Measurements from ENCODE around the gene CEP170B.
"Not testable (repeated sequence)": the region's sequence is repeated elsewhere in the genome, so short reads cannot be mapped to it uniquely, and the experiment has no call there.

Gene CEP170B

DNA sequence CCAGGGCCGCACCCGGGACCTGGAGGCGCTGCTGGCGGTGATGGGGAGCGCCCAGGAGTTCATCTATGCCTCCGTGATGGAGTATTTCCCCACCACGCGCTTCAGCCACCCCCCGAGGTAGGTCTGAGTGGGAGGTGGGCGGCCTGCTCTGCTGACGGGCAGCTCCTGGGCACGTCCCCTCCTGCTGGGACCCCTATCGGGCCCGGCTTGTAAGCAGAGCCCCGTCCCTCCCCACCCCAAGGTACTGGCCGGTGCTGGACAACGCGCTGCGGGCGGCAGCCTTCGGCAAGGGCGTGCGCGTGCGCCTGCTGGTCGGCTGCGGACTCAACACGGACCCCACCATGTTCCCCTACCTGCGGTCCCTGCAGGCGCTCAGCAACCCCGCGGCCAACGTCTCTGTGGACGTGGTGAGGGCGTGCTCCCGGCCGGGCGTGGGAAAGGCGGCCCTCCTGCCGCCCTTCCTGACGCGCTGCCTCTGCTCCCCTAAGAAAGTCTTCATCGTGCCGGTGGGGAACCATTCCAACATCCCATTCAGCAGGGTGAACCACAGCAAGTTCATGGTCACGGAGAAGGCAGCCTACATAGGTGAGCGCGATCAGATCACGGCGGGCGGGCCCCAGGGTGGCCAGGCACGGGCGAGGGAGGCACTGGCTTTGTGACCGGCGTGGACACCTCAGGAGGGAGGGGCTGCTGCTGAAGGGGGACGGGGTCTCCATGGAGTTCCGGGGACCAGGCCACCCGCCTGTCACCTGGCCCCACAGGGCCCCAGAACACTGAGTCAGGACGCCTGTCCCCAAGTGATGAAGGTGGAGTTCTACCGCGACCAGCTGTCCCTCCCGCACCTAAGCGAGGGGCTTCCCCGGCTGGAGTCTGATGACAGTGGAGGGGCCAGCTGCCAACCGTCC is 67.0 kb downstream of the CEP170B start:
- no peak for DNase-seq (ENCODE audit: low read depth)

DNA sequence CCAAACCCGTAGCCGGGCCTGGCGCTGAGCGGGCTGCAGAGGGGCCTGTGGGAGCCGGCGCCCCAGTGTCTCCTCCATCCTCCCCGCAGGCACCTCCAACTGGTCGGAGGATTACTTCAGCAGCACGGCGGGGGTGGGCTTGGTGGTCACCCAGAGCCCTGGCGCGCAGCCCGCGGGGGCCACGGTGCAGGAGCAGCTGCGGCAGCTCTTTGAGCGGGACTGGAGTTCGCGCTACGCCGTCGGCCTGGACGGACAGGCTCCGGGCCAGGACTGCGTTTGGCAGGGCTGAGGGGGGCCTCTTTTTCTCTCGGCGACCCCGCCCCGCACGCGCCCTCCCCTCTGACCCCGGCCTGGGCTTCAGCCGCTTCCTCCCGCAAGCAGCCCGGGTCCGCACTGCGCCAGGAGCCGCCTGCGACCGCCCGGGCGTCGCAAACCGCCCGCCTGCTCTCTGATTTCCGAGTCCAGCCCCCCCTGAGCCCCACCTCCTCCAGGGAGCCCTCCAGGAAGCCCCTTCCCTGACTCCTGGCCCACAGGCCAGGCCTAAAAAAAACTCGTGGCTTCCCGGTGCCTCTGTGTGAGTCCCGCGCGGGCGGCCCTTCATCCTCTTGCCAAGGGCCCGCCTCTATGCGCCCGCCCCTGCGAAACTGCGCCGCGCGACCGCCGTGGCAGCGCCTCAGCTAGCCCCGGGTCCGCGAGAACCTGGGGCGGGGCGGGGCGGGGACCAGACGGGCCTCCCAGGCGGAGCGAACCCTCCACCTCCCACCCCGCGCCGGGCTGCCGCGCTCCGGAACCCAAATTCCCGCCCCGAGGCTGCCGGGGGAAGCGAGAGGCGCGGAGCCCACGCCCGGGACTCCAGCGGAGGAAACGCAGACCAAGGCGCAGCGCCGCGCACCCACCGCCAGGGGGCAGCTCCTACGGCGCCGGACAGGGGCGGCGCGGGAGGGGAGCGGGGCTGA is 67.9 kb downstream of the CEP170B start:
- DNase-seq (ENCODE audit: low read depth) = peak; percentile 72

DNA sequence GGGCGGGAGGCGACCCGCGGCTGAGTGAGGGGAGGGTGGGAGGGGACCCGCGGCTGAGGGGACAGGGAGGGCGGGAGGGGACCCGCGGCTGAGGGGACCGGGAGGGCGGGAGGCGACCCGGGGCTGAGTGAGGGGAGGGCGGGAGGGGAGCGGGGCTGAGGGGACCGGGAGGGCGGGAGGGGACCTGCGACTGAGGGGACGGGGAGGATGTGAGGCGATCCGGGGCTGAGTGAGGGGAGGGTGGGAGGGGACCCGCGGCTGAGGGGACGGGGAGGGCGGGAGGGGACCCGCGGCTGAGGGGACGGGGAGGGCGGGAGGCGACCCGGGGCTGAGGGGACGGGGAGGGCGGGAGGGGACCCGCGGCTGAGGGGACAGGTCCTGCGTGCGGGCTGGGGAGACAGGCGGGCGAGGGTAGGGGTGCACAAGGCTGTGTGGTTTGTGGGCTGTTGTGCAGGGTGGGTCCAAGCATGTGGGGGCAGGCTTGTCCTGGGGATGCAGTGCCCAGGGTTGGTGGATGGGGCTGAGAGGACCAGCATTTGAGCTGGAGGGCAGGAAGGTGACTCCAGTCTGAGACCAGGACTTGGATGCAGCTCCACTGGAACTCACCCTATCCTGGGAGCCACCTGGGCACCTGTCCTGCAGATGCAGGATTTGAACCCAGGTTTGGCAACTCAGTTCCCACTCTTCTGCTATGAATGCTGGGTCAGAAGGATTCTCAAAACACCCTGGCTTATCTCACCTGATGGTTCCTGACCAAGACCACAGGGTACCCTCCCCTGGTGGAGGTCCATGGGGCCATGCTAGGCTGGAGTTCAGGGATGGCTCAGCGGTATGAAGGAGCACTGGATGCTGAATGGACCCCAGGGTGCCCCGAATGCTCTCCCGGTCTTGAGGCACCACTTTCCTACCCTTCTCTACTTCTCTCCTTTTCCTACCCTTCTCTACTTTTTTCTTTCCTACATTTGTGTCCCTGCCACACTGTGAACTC is 69.0 kb downstream of the CEP170B start:
- no peak for DNase-seq (ENCODE audit: low read depth)

DNA sequence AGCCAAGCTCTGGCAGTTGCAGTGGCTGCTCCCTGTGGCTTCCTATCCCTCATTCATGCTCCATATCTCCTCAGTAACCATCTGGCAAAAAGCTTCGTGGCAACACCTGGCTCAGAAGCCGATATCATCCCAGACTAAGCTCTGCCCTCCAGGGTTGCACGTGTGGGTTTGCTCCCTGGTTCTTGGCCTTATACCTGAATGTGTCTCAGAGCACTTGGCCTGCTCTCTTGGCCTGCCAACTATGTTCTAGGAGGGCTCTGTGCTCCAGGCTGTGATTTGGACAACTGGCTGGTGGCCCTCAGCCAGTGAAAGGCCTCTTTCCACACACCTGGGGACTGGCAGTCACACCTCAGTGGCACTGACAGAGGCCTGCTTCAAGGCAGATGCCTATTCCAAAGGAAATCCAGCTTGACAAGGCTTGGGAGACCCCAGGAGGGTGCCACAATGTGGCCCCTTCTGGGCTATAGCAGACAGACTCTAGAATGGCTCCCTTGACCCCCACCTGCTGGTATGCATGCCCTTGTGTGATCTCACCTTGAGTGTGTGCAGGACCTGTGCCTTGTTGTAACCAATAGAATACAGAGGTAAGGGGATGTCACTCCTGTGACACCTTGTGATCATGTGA is 70.1 kb downstream of the CEP170B start:
- DNase-seq (ENCODE audit: low read depth) = no peak

DNA sequence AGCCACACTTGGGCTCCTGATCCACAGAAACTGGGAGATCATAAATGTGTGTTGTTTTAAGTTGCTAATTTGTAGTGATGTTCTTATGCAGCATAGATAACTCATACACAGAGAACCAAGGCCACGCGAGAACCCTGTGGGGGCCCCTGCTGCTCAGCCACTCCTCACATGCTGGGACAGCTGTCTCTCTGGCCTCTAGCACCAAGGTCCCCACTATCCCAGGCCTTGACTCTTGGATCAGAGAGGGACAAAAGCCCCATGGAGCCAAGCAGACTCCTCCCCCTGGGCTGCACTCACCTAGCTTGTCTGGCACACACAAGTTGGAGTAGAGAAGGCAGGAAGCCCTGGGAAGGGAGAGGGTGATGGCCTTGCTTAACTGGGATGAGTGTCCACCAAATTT is 70.9 kb downstream of the CEP170B start:
- no peak for DNase-seq (ENCODE audit: low read depth)

DNA sequence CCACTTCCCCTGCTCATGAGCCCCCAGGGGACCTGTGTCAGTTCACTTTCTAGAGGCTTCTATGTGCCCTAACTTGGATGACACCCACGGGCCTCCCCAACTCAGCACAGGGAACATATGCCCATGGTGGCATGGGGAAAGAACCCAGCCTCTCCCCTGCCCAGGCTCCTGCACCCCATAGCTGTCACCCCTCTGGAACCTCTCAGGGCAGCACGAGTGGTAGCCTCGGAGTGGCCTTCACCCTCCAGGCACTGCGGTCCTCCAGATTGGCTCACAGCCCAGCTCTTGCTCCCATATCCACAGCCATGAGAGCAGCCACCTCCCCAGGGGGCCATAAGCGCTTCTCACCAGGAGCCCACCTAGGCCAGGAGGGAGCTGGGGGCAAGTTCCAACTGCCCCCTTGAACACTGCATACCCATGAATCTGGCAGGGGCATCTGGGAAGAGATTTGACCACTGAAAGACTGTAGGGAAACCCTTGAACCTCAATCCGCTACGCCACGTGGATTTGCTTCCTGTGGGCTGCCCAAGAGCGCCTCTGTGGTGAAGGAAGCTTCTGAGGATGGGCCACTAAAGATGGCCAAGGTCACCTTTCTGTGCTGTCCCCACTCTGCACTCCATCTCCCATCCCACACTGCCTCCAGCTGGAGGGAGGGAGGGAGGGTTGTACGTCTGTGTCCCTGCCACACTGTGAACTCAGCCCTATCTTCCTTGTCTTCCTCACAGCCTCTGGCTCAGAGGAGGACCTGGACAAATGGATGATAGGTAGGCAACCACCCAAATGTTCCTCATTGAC is 71.5 kb downstream of the CEP170B start:
- DNase-seq (ENCODE audit: low read depth) = no peak

DNA sequence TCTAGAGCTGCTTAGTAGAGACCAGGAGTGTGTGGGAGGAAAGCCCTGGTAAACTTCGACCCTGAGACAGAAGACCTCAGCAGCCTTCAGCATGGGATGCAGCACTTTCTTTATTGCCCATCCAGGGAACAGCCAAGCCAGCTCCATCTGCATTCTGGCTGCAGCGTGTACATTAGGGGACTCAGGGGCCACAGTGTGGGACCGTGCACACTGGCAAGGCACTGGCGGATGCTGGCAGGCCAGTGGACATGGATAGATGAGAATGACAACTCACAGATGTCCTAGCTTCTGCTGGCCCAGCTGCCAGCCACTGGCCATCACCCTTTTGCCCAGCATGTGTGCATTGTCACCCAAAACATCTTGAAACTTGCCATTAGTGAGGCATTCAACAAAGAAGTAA is 72.1 kb downstream of the CEP170B start:
- no peak for DNase-seq (ENCODE audit: low read depth)

DNA sequence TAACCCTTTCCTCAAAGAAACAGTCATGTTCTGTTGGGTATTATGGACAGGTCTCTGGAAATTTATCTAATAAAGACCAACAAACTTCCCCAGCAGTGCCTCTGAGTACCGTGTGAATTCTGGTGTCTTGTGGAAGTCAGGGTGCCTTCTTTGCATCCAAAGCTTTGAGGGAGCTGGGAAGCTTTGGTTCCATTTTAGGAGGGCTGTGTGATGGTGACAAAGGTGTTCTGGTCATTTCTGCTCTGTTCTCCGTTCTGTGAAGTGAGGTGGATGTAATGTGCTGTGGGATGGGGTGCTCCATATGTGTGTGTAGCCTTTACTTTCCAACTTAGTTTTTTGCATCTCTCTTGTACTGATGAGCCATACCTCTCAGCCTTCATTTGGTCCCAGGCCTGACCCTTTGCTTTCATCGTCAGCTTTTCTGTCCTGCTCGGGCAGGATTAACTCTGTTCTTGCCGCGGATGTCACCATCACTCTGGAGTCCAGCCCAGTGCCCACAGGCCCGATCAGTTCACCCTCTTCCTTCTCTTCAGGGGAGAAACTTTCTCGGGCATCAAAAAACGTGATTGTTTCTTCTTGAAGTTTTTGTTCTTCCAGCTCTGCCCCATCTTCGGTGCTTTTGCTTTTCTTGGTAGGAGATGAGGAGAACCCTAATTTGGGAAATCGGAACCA is 72.8 kb downstream of the CEP170B start:
- no peak for DNase-seq (ENCODE audit: low read depth)

DNA sequence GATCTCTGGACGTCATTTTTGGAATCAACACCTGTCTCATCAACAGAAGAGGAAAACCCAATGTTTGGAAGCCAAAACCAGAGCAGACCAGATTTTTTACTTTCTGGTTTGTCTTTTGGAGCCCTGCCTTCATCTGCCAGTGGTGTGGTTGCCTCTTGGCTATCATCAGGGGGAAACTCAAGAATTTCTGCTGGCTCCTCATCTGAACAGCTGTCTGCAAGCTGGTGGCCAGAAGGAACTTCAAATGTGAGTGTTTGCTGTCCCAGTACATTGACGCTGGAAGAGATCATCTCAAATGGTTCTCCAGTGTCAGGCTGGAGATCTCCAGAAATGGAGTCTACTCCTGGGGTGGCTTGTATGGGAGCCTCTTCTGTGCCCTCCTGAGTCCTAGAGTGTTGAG is 73.4 kb downstream of the CEP170B start:
- DNase-seq (ENCODE audit: low read depth) = no peak

DNA sequence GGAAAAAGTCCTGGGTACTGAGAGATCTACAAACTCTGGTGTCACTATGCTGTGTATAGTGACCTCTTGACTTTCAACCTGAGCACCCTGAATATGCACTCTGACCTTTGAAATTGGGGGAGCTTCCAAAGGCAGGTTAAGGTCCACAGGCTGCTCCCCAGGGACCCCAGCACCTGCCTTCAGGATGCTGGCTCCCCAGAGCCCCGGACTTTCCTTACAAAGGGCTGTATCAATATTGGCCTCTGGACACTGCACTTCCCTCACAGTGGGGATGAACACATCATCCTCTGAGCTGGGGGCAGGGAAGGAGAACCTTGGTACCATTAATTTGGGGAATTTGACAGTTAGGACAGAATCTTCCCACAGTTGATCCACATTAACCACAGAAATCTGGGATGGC is 73.9 kb downstream of the CEP170B start:
- no peak for DNase-seq (ENCODE audit: low read depth)

DNA sequence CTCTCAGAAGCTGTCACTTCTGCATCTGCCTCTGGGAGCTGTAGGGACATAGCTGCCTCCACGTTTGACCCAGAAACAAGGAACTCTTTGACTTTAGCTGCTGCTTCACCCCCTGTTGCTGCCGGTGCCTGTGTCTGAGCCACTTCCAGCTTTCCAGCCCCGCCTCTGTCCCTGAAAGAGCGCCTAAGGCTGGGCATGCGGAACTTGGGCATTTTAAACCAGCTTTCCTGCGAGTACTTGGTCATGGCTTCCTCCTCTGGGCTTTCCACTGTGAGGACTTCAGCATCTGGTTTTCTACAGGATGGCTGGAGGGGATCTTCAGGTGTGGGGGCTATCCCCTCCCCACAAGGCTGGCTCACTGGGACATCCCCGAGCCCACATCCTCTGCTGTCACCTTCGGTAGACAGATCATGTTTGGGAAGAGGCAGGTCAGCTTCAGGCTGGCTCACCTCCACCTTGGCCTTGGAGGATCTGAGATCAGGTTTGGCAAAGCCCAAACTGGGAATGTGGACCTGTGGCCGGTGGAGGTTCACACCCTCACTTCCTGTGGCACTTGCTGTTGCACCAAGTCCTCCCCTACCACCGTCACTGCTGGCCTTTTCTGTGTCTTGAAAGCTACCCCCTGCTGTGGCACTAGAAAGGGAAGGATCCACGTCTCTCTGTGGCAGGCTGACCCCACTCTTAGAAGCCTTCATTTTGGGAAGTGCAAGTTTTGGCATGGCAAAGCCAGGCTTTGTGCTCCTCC is 74.8 kb downstream of the CEP170B start:
- no peak for DNase-seq (ENCODE audit: low read depth)

DNA sequence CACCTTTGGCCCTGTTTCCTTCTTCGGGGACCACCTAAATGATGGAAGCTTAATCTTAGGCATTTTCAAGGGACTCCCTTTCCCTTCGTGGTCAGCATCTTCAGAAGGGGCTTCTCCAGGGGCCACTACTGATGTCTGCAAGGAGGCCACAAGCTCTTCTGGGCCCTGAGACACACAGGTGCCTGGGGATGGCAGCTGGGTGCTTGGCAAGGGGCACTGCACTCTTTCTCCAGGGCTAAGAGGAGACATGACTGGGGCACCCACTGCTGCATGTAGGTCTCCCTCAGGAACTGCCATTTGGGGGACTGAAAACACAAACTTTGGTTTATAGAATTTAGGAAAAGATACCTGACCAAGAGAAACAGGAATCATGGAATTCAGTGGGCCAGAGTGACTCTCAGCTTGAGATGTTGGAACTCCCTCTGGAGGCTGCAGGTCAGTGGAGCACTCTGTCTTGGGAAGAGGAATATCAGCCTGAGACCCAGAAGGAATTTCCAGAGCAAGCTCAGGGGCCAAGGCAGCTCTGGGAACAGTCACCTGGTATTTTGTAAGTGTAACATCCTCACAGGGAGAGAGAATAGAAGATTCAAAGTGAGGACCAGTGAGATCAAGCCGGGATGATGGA is 75.6 kb downstream of the CEP170B start:
- no peak for DNase-seq (ENCODE audit: low read depth)

DNA sequence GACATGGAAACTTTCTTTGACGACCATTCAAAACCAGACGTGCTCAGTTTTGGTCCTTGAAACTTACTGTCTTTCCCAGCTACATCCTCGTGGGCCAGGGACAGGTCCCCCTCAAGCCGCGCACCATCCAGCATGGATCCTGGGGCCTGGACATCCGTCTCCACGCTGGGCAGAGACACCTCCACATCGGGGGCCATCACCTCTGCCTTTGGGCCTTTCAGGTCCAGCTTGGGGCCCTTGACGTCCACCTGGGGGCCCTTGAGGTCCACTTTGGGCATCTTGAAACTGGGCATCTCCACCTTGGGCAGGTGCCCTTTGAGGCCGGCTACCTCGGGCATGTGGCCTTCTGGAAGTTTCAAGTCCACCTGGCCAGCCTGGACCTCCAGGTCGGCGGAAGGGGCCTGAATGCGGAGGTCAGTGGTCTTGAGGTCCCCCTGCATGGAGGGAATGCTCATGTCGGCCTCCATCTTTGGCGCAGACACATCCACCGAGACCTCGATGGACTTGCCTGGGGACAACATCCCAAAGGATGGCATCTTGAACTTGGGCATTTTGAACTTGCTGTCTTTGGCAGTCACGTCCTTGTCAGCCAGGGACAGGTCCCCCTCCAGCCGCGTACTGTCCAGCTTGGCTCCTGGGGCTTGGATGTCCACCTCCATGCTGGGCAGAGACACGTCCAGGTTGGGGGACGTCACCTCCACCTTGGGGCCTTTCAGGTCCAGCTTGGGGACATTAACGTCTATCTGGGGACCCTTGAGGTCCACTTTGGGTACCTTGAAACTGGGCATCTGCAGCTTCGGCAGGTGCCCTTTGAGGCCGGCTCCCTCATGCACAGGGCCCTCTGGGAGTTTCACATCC is 76.7 kb downstream of the CEP170B start:
- DNase-seq (ENCODE audit: low read depth) = no peak

DNA sequence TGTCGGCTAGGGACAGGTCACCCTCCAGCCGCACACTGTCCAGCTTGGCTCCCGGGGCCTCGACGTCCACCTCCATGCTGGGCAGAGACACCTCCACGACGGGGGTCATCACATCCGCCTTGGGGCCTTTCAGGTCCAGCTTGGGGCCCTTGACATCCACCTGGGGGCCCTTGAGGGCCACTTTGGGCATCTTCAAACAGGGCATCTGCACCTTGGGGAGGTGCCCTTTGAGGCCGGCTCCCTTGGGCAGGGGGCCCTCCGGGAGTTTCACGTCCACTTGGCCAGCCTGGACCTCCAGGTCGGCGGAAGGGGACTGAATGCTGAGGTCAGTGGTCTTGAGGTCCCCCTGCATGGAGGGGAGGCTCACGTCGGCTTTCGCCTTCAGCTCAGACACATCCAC is 77.5 kb downstream of the CEP170B start:
- no peak for DNase-seq (ENCODE audit: low read depth)

DNA sequence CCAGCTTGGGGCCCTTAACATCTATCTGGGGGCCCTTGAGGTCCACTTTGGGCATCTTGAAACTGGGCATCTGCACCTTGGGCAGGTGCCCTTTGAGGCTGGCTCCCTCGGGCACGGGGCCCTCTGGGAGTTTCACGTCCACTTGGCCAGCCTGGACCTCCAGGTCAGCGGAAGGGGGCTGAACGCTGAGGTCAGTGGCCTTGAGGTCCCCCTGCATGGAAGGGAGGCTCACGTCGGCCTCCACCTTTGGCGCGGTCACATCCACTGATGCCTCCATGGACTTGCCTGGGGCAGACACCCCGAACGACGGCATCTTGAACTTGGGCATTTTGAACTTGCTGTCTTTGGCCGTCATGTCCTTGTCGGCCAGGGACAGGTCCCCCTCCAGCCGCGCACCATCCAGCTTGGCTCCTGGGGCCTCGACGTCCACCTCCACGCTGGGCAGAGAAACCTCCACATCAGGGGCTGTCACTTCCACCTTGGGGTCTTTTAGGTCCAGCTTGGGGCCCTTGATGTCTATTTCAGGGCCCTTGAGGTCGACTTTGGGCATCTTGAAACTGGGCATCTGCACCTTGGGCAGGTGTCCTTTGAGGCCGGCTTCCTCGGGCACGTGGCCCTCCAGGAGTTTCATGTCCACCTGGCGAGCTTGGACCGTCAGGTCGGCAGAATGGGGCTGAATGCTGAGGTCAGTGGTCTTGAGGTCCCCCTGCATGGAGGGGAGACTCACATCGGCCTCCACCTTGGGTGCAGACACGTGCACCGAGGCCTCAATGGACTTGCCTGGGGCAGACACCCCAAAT is 78.3 kb downstream of the CEP170B start:
- DNase-seq (ENCODE audit: low read depth) = not testable (repeated sequence)

DNA sequence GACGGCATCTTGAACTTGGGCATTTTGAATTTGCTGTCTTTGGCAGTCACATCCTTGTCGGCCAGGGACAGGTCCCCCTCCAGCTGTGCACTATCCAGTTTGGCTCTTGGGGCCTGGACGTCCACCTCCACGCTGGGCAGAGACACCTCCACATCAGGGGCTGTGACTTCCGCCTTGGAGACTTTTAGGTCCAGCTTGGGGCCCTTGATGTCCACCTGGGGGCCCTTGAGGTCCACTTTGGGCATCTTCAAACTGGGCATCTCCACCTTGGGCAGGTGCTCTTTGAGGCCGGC is 78.9 kb downstream of the CEP170B start:
- not testable (repeated sequence) for DNase-seq (ENCODE audit: low read depth)

All from CMK (cell line).